Panc1 (cell line): ENCODE results near the gene LYZL1.

Experiments
- CTCF ChIP-seq: fragments of 450-650 bp; IDR thresholded peaks from 2 replicates; pipeline ENCODE4 v1.5.1; 2017; ENCODE audit warnings: mild to moderate bottlenecking
- POLR2AphosphoS5 ChIP-seq: IDR thresholded peaks from 2 replicates; pipeline ENCODE4 v1.6.1; 2012; ENCODE audit warnings: mild to moderate bottlenecking, low read depth, low read length, moderate library complexity
- TCF7L2 ChIP-seq: IDR thresholded peaks from 2 replicates; pipeline ENCODE4 v1.6.1; 2011; ENCODE audit warnings: mild to moderate bottlenecking, low read depth, low read length, inconsistent platforms

GRCh38 chr10:29253690-29254029 lies 35.2 kb upstream of the LYZL1 start:
- TF ChIP-seq CTCF (no peak), POLR2AphosphoS5 (no peak), TCF7L2 (no peak)
